ENCODE results near the gene ADCY4. TPM values are rescaled to one million over a fixed set of nuclear protein-coding genes. Genes with fewer than 3 reads are reported as not detected.

Gene ADCY4
- total and polyA plus RNA-seq, 2 of the 13 experiments (the other 11 are each of a cell fraction or from before 2014, with no cell fraction given), result 0.03 TPM; not detected in 1

DNA sequence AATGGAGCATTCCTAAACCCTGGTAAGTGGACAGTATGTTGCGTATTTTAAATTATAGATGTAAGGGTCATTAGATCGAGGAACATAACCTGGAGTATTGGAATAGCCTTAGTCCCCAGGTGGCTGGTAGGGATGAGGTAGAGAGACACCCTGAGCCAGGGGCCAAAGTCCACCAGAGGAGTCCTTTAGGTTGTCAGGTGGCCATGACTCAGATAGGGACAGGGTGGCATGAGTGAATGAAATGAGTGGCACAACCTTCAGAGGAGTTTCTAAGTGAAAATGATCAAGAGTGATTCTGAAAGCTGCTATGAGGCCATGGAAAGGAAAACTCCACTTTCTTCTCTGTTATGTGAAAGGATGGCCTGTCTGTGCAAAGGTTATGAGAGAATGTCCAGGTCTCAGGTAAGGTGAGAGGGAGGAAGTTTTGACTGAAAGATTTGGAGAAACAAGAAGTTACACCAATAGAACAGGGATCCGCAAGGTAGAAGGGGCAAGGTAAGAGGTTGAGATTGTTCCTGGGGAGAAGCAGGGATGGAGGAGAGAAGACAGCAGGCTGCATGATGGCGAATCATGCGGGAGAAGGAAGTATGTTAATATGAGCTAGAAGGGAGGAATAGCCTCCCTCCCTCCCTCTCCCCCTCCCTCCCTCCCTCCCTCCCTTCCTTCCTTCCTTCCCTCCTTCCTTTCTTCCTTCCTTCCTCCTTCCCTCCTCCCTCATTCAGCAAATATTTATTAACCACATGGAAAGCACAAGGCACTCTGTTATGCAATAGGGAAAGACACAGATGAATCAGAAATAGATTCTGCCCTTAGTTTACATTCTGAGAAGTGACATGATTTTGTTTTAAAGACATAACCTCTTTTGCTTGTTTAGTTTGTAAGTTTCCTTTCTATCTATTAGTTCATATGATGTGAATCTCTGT is 18.9 kb upstream of the ADCY4 start (continued):
- TF ChIP-seq ZNF383 (CRISPR knock-in tag; IDR thresholded peaks at IDR 0.05; ENCODE audit: borderline replicate concordance) (no peak), HNF4G (IDR thresholded peaks at IDR 0.05; ENCODE audit: borderline replicate concordance, low read depth, low read length) (peak; percentile 34; the same call in 1 of the 2 replicates), HNF4G (CRISPR knock-in tag; IDR thresholded peaks at IDR 0.05; ENCODE audit: borderline replicate concordance, low read depth) (no peak), ZNF644 (CRISPR knock-in tag; IDR thresholded peaks at IDR 0.05; ENCODE audit: low read depth) (0 out of 2 replicates have a peak, but pooled peaks have one; percentile 72), ZNF34 (CRISPR knock-in tag; IDR thresholded peaks at IDR 0.05; ENCODE audit: borderline replicate concordance) (no peak), GATAD2A (CRISPR knock-in tag; IDR thresholded peaks at IDR 0.05) (0 out of 2 replicates have a peak, but pooled peaks have one; percentile 28)
- TF ChIP-seq, protein P1, sequence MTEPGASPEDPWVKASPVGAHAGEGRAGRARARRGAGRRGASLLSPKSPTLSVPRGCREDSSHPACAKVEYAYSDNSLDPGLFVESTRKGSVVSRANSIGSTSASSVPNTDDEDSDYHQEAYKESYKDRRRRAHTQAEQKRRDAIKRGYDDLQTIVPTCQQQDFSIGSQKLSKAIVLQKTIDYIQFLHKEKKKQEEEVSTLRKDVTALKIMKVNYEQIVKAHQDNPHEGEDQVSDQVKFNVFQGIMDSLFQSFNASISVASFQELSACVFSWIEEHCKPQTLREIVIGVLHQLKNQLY (CRISPR knock-in tag; IDR thresholded peaks at IDR 0.05), result 0 out of 2 replicates have a peak, but pooled peaks have one; percentile 17

DNA sequence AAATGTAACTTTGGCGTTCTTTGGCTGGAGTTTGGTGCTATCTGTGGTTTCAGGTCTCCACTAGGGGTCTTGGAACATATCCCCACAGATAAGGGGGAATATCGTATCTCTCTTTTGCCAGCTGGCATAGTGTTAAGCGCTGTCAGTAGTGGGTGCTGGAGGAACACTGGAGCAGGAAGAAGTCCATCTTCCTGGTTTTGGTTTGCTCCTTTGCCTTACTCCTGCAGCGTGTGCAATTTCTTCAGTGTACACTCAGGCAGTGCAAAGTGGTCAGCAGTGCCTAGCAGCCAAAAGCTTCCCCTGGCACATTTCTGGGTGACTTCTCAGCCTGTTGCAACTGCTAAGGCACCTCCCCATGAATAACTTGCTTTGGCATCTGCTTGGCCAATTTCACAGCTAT is 16.6 kb upstream of the ADCY4 start:
- Histone ChIP-seq H3K27ac (ENCODE audit: extremely low read length, insufficient read depth, low read length) (no peak overlapping the region), H3K4me2 (ENCODE audit: low read depth, low read length) (no peak overlapping the region), H3K4me1 (ENCODE audit: insufficient read depth, low read length) (peaks cover 10% of the 10 kb centered on the region), H3K9me3 (ENCODE audit: low read length) (no peaks in the 10 kb centered on the region), H3K4me3 (replicated peaks in 1 of 3; ENCODE audit: insufficient read depth in 1 of 3, low read depth in 2 of 3, low read length in 3 of 3) (no peak overlapping the region), H4K20me1 (ENCODE audit: insufficient read depth, low read length) (no peaks in the 10 kb centered on the region), H3K9ac (ENCODE audit: insufficient read depth, low read depth, low read length) (no peak overlapping the region), H2AFZ (ENCODE audit: low read length) (no peak overlapping the region), H3K79me2 (ENCODE audit: insufficient read depth, low read length) (no peaks in the 10 kb centered on the region), H3K27me3 (ENCODE audit: control insufficient read depth in 1 of 2, insufficient read depth in 2 of 2, low read length in 2 of 2) (peaks cover 4 to 14% of the 10 kb centered on the region in 2 experiments; a peak in 2 of 5 replicates), H3K36me3 (replicated peaks in 1 of 2; ENCODE audit: control insufficient read depth in 1 of 2, insufficient read depth in 2 of 2, low read length in 2 of 2) (no peaks in the 10 kb centered on the region)
- in situ Hi-C loops (cut with HindIII; ENCODE audit: extremely low pct_ligation_motif_present, low pct_unique_long_range_greater_than_20kb) (no loop called here), intact Hi-C loops (cut with micrococcal nuclease; ENCODE audit: unreplicated experiment) (no loop called here)
- WGBS (ENCODE audit: low lambda C conversion rate), result 6% methylated on average over 4 of the region's 4 CpGs
- POLR2A ChIA-PET, result interaction anchor here (1.0 to 2.3 kb wide), 4 partner anchors 18 to 91 kb away, joined by 3 to 10 read pairs (median 4); partner anchors contain the start of genes CBLN3 and KHNYN
- CTCF ChIA-PET (ENCODE audit: low intra/inter-chr PET ratio, low total read pairs), result no interaction called here
- no peak for DNase-seq (ENCODE audit: low spot score)
- no peak for TF ChIP-seq BORCS8-MEF2B (CRISPR knock-in tag; IDR thresholded peaks at IDR 0.05)
- TF ChIP-seq NFKBIZ (CRISPR knock-in tag; IDR thresholded peaks at IDR 0.05), result no peak
- 0 out of 2 replicates have a peak, but pooled peaks have one; percentile 15 for TF ChIP-seq RAD21 (CRISPR knock-in tag; IDR thresholded peaks at IDR 0.05)
- 0 out of 2 replicates have a peak, but pooled peaks have one; percentile 35 for TF ChIP-seq FOXM1 (CRISPR knock-in tag; IDR thresholded peaks at IDR 0.05)
- TF ChIP-seq, protein P2, sequence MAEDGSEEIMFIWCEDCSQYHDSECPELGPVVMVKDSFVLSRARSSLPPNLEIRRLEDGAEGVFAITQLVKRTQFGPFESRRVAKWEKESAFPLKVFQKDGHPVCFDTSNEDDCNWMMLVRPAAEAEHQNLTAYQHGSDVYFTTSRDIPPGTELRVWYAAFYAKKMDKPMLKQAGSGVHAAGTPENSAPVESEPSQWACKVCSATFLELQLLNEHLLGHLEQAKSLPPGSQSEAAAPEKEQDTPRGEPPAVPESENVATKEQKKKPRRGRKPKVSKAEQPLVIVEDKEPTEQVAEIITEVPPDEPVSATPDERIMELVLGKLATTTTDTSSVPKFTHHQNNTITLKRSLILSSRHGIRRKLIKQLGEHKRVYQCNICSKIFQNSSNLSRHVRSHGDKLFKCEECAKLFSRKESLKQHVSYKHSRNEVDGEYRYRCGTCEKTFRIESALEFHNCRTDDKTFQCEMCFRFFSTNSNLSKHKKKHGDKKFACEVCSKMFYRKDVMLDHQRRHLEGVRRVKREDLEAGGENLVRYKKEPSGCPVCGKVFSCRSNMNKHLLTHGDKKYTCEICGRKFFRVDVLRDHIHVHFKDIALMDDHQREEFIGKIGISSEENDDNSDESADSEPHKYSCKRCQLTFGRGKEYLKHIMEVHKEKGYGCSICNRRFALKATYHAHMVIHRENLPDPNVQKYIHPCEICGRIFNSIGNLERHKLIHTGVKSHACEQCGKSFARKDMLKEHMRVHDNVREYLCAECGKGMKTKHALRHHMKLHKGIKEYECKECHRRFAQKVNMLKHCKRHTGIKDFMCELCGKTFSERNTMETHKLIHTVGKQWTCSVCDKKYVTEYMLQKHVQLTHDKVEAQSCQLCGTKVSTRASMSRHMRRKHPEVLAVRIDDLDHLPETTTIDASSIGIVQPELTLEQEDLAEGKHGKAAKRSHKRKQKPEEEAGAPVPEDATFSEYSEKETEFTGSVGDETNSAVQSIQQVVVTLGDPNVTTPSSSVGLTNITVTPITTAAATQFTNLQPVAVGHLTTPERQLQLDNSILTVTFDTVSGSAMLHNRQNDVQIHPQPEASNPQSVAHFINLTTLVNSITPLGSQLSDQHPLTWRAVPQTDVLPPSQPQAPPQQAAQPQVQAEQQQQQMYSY (CRISPR knock-in tag; IDR thresholded peaks at IDR 0.05), result peak; percentile 94
- no peak for TF ChIP-seq TBL1XR1 (IDR thresholded peaks at IDR 0.05; ENCODE audit: borderline replicate concordance, low read length, partially characterized antibody)
- TF ChIP-seq, protein P3, sequence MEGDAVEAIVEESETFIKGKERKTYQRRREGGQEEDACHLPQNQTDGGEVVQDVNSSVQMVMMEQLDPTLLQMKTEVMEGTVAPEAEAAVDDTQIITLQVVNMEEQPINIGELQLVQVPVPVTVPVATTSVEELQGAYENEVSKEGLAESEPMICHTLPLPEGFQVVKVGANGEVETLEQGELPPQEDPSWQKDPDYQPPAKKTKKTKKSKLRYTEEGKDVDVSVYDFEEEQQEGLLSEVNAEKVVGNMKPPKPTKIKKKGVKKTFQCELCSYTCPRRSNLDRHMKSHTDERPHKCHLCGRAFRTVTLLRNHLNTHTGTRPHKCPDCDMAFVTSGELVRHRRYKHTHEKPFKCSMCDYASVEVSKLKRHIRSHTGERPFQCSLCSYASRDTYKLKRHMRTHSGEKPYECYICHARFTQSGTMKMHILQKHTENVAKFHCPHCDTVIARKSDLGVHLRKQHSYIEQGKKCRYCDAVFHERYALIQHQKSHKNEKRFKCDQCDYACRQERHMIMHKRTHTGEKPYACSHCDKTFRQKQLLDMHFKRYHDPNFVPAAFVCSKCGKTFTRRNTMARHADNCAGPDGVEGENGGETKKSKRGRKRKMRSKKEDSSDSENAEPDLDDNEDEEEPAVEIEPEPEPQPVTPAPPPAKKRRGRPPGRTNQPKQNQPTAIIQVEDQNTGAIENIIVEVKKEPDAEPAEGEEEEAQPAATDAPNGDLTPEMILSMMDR (CRISPR knock-in tag; IDR thresholded peaks at IDR 0.05), result peak; percentile 25; the same call in 1 of the 2 replicates
- no peak for TF ChIP-seq PHF5A (CRISPR knock-in tag; IDR thresholded peaks at IDR 0.05; ENCODE audit: low read depth, unreplicated experiment)
- TF ChIP-seq STAG1 (CRISPR knock-in tag; IDR thresholded peaks at IDR 0.05), result peak; percentile 8; the same call in 1 of the 2 replicates
- peak; percentile 68 for ATAC-seq
- BruUV-seq (replicated peaks), result no TSS peak
- no peak for FAIRE-seq

All from HepG2 (cell line).